Right kidney (tissue), 1 donor: ENCODE measurements around the gene MN1.
A peak's percentile ranks its signal among the peaks of the same experiment; 100 is the strongest.

Source experiments
- DNase-seq: peaks from one replicate; pipeline ENCODE4 v3.0.0-alpha.2; 2016

Gene MN1

DNA sequence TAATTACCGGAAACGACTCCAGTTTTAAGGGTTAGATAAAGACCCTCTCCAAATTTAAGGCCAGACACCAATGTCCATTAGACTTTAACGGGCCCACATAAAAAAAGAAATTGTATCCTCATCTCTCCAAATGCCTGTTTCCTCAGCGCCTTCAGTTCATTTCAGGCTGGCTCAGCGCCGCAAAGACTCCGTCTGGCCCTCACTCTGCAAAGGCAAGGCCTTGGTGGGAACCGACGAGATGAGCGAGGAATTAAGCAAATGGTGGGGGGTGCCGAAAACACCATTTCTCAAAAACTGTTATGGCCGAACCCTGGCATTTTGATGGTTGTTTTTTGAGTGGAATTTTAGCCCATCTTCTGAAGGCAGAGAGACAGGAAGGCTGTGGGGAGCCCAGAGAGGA is 15.7 kb downstream of the MN1 start:
- no peak for DNase-seq

DNA sequence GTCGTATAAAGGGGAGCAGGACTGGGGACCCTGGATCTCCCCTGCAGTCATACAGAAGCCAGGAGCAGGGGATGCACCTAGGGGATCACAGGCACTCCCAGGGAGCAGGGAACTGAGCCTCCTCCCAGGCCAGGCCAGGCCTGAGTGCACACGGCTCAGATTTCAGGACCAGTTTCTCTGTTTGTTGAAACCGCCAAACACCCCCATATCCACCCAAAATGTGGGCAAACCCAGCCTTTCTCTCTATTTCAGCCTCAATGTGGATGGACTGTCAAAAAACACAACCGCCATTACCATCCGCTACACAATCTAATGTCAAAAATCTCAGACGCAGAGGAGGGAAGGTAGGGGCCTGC is 17.5 kb downstream of the MN1 start:
- no peak for DNase-seq

DNA sequence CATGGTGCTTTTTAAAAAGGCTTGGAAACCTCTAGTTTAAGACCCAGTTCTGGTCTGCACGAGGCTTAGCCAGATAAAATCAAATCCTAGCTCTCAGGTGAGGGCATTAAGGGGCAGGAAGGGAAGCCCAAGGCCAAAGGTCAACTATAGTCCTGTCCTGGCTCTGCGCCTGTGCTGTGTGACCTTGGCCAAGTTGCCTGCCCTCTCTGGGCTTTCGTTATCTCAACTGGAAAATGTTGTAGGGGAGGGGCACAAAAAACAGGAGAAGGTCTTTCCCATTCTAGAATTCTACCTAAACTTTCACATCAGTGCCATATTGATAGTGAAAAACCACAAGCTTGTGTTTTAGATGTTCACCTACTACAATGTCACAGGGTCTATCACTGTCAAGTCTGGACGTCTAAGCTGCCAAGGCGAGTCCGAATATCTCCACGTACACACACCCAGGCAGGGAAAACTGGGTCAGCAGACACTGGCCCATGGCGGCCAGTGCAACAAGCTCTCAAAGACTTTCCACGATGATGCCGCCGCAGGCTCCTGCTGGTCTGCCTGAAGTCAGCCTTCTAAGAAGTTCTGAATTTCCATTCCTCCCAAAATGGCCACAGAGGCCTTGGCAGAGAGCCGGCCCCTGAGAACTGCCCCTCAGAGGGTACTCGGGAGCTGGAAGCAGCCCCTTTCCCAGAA is 18.0 kb downstream of the MN1 start:
- DNase-seq: peak; percentile 35

DNA sequence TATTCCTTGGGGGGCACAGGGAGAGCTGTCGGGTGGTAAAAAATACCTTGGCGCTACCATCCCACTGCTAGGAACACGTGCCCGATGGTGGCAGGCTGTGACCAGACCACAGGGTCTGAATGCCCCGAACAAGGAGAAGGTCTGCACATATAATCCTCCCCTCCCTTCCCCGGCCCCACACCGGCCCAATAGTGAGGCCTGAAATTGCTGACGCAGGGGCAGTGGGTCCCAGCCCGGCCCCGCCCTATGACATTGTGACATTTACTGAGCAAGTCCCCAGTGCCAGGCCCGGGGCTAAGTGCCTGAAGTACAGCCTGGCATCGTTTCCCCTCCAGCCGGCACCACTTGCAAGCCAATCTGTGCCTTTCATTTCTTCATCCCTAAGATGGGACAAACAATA is 19.5 kb downstream of the MN1 start:
- no peak for DNase-seq

DNA sequence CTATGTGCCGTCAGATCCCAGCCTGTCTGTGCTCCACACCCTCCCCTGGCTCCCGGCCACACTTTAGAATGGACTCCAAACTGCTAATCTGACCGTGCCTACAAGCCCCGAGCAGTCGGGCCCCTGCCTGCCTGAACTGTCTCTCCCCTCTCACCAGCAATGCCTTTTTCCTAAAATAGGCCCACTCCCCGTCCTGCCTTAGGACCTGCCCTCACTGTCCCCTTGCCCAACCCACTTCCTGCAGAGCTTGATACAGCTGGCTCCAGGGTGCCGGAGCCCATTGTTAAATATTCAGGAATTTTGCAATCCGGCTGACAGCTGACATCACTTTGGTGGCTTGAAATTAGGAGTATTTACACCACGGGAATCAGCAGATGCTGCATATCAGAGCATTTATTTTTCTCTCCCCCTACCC is 21.4 kb downstream of the MN1 start:
- no peak for DNase-seq

DNA sequence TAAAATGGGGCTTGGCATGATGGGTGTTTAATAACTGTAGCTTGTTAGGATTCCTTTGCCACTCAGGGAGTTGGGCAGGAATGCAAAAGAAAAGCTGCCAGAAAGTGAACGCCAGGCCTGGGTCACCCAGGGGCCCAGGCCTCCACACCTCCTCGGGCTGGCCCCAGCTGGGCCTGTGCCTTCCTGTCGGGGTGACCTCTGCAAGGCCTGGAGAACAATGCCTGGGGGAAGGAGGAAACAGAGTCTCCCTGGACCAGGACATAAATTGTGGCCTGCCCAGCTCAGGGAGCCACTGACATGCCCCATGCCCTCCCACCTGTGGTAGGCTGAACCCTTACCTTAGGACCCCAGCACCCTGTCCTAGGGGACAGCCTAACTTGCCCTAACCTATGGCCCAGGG is 21.9 kb downstream of the MN1 start:
- no peak for DNase-seq

DNA sequence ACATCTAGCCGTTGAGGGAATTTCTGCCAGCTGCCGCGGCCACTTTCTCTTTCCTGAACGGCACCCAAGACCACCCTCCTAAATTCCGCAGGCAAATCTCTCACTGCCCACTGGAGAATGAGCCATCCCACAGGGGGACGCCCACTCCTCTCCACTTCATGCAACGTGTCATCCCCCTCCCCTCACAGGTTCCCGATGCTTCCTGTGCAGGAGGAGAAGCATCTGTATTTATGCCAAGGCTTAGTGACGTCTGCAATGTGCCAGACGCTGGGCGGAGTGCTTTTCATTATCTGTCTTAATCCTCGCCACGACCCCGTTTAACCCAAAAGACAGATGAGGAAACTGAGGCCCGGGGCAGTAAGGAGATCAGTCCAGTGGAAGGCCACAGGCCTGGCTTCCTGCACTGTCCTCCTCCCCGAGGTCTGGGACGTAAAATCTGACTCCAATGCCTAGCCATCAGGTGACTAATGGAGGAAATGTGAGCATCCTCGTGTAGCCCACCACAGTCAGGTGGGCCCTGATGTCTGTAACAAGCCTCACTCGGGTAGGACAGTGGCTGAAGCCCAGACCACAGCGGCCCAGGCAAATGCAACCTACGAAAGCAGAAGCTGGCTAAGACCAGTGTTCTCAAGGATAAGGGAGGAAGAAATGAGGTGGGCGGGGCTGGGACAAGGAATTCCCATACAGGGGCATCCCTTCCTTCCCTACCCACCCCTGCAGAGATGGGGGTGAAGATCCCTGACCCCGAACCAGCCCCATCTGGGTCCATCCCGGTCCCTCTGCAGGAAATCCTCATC is 23.1 kb downstream of the MN1 start:
- DNase-seq: no peak

DNA sequence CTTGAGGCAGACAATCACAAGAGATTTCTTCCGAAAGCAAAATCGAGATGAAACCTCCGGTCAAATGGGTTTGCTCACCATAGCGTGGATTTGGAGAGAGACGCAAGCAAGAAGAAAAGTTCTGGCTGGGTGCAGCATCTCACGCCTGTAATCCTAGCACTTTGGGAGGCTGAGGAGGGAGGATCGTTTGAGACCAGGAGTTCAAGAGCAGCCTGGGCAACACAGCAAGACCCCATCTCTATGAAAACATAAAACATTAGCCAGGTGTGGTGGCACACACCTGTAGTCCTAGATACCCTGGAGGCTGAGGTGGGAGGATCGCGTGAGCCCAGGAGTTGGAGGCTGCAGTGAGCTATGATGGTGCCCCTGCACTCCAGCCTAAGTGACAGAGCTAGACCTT is 24.4 kb downstream of the MN1 start:
- DNase-seq: no peak

DNA sequence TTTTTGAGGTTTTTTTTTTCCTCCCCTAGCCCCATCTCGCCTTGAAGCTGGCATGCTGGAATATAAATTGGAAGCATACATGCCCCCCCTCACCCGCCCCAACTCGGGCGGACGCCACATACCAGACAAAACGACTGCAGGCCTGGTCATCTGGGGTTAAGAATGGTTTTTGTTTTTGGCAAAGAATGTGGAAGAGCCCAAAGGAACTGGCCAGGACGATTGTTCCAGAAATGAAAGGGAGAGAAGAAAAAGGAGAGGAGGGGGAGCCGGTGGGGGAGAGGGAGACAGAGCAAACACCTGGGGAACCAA is 25.0 kb downstream of the MN1 start:
- no peak for DNase-seq

DNA sequence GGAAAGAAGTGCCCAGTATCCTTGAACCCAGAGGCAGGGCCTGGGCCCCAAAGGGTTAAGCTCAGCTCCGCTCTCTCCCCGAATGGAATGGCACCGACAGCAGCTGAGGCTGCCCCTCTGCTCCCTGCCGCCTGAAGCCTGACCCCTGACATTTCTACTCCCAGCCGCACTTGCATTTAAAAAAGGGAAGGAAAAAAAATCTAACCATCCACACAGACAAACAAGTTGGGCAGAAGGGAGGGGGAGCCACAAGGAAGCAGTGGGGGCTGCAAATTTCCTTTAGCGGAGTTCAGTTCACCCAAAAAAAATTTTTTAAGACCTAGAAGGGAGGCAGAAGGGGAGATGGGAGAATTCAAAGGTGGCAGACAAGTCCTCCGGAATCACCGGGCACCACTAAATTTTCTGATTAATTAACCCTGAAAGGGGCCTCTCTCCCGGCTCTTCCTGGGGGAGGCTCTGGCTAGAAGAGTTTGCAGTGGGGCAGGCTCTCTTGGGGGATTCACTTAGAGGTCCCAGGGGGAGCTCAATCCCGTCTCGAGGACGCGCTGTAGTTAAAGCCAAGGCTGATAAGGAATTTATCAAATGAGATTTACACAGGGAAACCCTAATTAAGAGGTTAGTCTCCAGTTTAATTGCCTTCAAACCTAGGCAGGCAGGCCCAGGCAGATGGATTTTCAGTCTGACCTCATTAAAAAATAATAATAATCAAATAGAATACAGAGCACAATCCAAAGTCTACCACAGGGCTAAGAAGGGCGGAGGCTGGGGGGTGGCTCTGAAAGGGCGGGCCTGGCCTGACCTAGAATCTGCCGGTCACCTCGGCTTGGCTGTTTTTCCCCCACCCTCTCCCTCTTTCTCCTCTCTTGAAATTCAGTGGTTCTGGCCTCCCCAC is 25.6 kb downstream of the MN1 start:
- no peak for DNase-seq

DNA sequence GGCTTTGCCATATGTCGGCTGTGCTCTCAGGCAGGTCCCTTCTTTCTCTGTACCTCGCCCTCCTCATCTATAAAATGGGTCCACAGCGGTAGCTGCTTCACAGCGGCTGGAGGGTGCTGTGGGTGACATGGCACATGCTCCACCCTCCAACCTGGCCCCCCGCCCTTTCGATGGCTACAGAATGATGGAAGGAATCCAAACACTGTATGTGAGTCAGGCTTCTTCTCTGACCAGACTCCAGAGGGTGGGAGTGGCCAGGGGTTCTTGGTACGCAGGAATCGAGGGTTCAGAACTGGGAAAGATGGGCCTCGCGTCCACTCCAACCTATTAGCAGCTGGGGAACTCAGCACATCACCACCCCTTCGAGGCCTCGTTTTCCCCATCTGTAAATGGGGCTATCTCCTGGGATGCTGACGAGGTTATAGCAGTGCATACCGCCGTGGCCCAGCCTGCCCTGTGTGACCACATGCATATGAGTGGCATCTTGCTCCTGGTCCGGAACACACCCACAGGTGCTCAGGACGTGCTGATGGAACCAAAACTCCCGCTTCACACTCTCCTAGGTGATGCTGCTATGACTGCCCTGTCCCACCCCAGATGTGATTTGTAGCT is 26.4 kb downstream of the MN1 start:
- no peak for DNase-seq

DNA sequence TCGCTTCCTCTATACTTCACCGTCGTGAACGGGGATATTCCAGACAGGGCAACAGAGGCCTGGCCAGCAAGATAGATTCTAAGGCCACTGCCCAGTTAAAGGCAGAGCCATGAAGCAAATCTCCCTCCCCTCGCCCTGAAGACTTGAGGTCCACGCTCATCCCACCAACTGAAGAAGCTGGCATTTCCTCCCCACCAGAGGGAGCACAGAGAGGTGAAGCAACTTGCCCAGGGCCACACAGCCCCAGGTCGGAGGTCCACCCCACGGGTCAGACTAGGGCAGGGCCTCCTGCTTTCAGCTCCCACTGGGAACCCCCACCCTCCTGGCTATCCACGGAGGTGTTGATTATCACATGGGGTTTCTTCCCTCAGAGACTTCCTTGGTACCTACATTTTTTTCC is 27.4 kb downstream of the MN1 start:
- DNase-seq: no peak

DNA sequence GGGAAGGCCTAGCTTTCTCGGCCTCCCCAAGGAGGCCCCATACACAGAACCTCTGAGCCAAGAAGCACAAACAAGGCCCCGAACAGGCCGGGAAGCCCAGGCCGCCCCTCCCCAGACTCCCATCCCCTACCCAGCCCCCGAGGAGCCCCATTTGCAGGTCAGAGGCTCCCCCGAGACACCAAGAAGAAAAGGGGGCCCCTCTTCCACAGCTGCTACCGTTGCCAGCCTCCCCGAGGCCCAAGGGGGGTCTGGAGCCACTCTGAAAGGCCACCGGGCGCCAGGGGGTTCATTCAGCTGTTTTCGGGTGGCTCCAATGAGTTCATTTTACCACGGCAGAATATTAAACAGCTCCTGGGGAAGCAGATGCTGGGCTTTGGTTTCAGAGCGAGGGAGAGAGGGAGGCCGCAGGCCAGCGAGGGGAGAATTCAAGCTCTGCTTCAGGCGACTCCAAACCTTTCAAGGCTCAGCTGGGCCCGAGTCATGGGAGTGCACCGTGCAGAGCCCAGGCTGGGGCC is 28.5 kb downstream of the MN1 start:
- DNase-seq: no peak

DNA sequence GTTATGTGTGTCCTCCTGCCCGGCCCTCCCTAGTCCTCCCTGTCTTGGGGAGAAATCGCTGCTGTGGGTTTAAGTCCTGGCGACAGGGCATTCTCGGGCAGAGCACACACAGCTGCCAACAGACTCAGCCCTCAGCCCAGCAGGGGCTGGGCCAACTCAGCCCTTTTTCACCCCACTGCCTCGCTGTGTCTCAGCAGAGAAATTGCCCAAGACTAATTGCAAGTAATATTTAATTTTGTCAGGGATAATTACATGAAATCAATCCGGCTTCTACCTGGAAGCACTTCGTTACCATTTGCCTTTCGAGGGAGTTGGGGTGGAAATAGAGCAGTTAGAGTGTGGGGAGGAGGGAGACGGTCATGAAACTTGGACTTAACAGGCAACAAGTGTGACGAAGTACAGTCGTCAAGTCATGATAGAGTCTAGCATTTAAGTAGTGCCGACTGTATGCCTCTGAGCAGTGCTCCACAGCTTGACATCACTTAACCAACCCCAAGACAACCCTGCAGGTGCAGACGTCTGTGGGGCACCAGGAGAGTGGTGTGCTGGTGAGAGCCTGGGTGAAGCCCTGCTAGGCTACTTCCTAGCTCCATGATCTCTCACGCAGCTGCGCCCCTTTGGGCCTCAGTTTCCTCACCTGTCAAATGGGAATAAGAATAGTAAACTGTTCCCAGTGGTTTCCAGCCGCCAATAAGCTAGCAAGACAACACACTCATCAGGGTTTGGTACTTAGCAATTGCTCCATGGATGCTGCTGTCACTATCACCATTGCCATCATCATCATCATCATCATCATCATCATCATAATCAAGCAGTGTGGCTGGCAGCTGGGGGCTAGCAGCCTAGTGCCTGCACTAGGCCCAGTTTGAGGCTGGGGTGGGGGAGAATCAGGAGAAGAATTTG is 29.2 kb downstream of the MN1 start:
- no peak for DNase-seq

DNA sequence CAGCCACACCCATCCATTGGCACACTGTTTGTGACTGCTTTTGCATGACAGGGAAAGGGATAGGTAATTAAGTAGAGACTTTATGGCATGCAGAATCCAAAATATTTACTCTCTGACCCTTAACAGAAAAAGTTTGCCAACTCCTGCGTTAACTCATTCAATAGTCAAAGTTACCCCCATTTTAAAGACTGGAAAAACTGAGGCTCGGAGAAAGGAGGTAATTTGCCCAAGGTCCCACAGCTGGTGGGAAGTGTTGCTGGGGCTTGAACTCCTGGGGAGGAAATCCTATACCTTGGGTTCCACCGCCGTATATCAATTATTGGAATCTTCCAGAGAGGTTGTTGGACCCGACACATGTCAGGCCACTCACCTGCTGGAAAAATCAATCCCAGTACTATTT is 29.9 kb downstream of the MN1 start:
- no peak for DNase-seq

DNA sequence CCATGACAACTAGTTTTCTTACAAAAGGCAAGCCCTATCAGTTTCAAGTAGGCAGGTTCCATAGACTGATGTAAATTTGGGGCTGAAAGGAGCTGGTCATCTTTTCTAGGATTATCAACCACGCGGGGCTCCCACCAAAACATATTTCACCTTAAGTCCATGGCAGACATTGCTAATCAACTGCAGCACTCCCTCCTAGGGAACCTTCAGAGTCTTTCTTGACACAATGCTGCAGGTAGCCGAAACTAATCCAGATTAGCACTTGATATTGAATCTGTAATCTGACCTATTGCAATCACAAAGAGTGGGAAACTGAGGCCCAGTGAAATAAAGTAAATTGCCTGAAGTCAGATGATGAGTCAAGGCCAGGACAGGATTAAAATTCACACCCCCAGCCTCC is 32.5 kb downstream of the MN1 start:
- DNase-seq: no peak

DNA sequence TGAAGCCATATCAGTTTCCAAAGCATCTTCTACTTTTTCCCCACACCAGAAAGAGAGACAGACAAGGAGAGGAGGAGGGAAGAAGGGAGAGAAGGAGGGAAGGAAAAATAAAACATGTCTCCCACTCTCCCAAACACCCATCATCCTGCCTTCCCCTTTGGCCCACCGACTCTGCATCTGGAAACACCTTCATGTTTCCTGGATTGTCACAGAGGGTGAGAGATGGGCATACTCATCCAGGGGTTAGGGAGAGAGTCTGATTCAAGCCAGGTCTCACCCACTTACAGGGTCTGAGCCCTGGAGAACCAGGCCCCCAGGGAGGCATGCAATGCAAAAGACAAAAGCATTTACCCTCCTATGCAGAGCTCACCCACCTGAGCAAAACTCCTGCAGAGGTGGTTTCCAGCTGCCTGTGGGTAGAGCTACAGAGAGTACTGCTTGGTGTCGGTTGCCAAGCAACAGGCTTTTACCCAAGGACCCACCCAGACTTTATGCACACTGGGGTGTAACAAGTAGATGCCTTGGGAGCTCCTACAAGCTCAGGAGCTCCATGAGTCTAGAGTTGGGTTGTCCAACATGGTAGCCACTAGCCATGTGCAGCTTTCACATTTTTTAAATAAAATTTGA is 33.4 kb downstream of the MN1 start:
- no peak for DNase-seq

DNA sequence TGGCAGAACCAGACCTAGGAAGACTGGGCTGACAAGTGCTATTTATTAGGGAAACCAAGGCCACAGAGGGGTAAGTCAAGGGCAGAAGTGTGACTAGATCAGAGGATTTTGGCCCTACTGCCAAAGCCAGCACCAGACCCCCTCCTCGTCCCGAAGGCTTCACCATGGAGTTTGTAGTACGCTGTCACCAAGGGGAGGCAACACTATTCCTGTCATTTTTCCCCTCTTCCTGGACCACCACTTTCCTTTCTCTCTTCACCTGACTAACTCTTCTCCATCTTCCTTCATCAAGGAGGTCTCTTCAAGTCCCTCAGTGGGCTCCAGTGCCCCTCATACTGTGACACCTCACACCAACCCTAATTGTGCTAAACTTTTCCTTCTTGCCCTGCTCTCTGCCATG is 34.9 kb downstream of the MN1 start:
- no peak for DNase-seq

DNA sequence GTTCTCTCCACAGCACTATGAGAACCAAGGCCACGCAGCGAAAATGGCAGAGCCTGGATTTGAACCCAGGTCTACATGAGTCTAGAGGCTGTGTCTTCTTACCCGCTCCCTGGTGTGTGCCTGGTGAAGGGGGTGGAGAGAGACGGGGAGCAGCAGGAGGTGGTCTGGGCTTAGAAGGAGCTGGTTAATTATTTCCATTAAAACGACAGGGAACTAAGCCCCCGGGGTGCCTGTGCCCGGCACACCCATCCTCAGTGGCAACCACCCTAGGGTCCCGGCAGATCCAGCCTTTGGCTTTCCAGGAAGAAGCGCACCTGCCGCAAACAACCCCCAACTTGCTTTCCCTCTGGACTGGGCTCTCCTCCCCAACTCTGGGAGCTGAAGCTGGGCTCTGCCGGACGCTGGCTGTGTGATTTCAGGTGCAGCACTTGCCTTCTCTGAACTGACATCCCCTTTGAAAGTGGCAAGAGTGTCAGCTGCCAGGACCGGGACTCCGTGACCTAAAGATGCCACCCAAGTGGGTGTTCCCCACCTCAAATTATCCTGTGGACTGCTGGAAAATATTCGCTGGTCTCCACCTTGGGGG is 35.8 kb downstream of the MN1 start:
- no peak for DNase-seq

DNA sequence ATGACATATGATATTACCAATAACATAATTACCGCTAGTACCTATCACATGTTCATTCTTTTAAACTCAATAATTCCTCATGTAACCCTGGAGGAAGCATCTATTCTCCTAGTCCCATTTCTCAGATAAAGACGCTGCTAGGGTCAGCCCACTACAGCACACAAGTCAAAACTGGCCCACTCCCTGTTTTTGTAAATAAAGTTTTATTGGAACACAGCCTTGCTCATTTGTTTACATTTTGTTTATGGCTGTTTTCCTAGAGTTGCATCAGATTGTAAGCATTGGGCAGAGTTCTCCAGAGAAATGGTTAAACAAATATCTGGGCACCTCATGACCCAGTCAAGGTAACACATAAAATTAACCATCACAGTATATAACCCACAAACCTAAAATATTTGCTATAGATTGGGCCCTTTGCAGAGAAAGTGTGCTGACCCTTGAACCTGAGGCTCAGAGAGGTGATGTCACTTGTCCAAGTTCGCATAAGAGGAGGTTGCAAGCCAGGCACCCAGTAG is 36.8 kb downstream of the MN1 start:
- no peak for DNase-seq

DNA sequence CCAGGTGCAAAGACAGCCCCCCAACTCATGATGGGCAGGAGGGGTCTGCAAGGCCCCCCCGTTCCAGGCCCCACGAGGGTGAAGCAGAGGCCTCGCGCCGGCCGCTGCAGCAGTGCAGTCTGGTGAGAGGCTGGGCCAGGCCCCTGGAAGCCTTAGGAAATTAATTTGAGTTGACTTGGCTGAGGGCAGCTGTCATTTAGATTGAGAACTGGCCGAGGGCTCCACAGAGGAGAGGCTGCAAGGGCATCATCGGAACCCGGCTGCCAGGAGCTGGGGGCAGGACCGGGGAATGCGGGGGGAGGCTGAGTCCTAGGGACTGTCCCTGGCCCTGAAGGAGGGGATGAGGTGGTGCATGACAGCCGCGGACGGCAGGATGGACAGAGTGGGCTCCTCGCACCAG is 39.9 kb downstream of the MN1 start:
- DNase-seq: no peak
